BE2C (cell line): Measurements from ENCODE around the gene CRYBB2.
"Not testable (repeated sequence)": the region's sequence is repeated elsewhere in the genome, so short reads cannot be mapped to it uniquely, and the experiment has no call there.

ENCODE experiments used
- DNase-seq: peaks from one replicate; pipeline ENCODE4 v3.0.0-alpha.2; 2020
- H3K27me3 ChIP-seq: fragments of 250-450 bp; sonication (Bioruptor Pico); 2 replicates; pipeline ENCODE4 v1.5.1; 2020; ENCODE audit warnings: mild to moderate bottlenecking
- H3K36me3 ChIP-seq: fragments of 250-450 bp; sonication (Bioruptor Pico); 2 replicates; pipeline ENCODE4 v1.5.1; 2020; ENCODE audit warnings: mild to moderate bottlenecking
- H3K4me1 ChIP-seq: fragments of 250-450 bp; sonication (Bioruptor Pico); 2 replicates; pipeline ENCODE4 v1.5.1; 2020
- H3K4me3 ChIP-seq: 2 replicates; pipeline ENCODE4 v1.5.1; 2011; ENCODE audit warnings: low read depth, low read length
- H3K9me3 ChIP-seq: fragments of 250-450 bp; sonication (Bioruptor Pico); 2 replicates; pipeline ENCODE4 v1.5.1; 2020
- CTCF ChIP-seq: IDR thresholded peaks from 2 replicates; pipeline ENCODE4 v1.5.1; 2012; ENCODE audit warnings: mild to moderate bottlenecking, low read depth, low read length

The CRYBB2 gene

GRCh38 chr22:25202290-25202921 is 17.0 kb upstream of the CRYBB2 start:
- H3K9me3 ChIP-seq = no peaks in the 10 kb centered on the region
- no peaks in the 10 kb centered on the region for H3K36me3 ChIP-seq
- DNase-seq = peak; percentile 76
- peak; percentile 94 for TF ChIP-seq CTCF
- H3K27me3 ChIP-seq = no peaks in the 10 kb centered on the region
- no peaks in the 10 kb centered on the region for H3K4me1 ChIP-seq
- H3K4me3 ChIP-seq = no peak overlapping the region

- Histone ChIP-seq H3K9me3 (no peaks in the 10 kb centered on the region), H3K4me1 (no peaks in the 10 kb centered on the region), H3K27me3 (no peaks in the 10 kb centered on the region), H3K4me3 (no peak overlapping the region), H3K36me3 (no peaks in the 10 kb centered on the region)
- no peak for DNase-seq
- TF ChIP-seq CTCF = no peak
Measured at GRCh38 chr22:25203082-25203481, 16.4 kb upstream of the CRYBB2 start.

DNA sequence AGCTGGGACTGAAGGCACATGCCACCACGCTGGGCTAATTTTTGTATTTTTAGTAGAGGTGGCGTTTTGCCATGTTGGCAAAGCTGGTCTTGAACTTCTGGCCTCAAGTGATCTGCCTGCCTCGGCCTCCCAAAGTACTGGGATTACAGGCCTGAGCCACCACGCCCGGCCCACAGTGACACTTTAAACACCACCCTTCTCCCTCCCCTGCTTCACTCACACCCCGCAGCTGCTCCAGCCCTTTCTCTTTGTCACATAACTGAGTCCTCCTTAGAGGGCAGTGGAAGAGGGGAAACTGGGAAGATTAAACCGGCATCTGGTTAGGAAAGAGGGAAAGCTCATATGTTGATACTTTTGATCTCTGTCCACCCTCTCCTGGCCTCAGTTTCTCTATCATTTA is 14.9 kb upstream of the CRYBB2 start:
- H3K27me3 ChIP-seq, H3K4me3 ChIP-seq, H3K4me1 ChIP-seq, H3K36me3 ChIP-seq, H3K9me3 ChIP-seq, DNase-seq: not testable (repeated sequence)

- no peaks in the 10 kb centered on the region for H3K36me3 ChIP-seq
- no peak for TF ChIP-seq CTCF
Measured at GRCh38 chr22:25205847-25206246, 13.6 kb upstream of the CRYBB2 start.

GRCh38 chr22:25206998-25207397 is 12.4 kb upstream of the CRYBB2 start:
- no peaks in the 10 kb centered on the region; the same call in 1 of the 2 replicates for H3K27me3 ChIP-seq
- H3K4me3 ChIP-seq = no peak overlapping the region
- no peak for DNase-seq

More at GRCh38 chr22:25205847-25206246, 13.6 kb upstream of the CRYBB2 start:
- Histone ChIP-seq H3K4me3 (no peak overlapping the region), H3K4me1 (no peaks in the 10 kb centered on the region), H3K9me3 (no peaks in the 10 kb centered on the region), H3K27me3 (no peaks in the 10 kb centered on the region; the same call in 1 of the 2 replicates)
- no peak for DNase-seq

DNA sequence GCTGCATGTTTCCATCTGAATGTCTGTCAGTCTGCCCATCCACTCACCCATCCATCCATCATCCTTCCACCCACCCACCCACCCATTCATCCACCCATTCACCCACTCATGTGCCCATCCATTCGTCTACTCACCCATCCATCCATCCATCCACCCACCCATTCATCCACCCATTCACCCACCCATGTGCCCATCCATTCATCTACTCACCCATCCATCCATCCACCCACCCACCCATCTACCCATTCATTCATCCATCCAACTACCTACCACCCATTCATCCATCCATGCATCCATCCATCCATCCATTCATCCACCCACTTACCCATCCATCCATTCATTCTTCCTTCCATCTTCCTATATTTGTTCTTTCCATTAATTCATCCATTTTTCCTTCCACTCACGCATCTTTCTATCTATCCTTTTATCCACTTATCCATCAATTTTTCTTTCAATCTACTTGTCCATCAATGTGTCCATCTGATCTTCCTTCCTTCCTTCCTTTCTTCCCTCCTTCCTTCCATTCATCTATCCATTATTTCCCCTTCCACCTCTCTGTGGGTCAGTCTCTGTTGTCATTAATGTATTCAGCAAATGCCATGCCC is 11.8 kb upstream of the CRYBB2 start:
- Histone ChIP-seq H3K4me3 (no peak overlapping the region), H3K9me3 (no peaks in the 10 kb centered on the region), H3K4me1 (no peaks in the 10 kb centered on the region), H3K27me3 (no peaks in the 10 kb centered on the region; the same call in 1 of the 2 replicates), H3K36me3 (no peaks in the 10 kb centered on the region)
- TF ChIP-seq CTCF = no peak
- DNase-seq = no peak

More at GRCh38 chr22:25206998-25207397, 12.4 kb upstream of the CRYBB2 start:
- TF ChIP-seq CTCF = no peak
- Histone ChIP-seq H3K4me1 (no peaks in the 10 kb centered on the region), H3K36me3 (no peaks in the 10 kb centered on the region), H3K9me3 (no peaks in the 10 kb centered on the region)
